MM.1S (cell line): Measurements from ENCODE around the gene TOMM40.

Source experiments
- DNase-seq: peaks from one replicate; pipeline ENCODE4 v3.0.0-alpha.2; 2015
- H2AFZ ChIP-seq: fragments of 300-600 bp; sonication (generic); 2 replicates; pipeline ENCODE4 v1.6.0; 2016; ENCODE audit warnings: antibody characterized with exemption, low read length
- H3F3A ChIP-seq: fragments of 300-600 bp; sonication (generic); 2 replicates; pipeline ENCODE4 v1.6.1; 2016; ENCODE audit warnings: mild to moderate bottlenecking, antibody characterized with exemption, low read length, moderate library complexity, mixed read lengths; ENCODE audit not compliant: insufficient read depth
- H3K27ac ChIP-seq: fragments of 300-600 bp; sonication (generic); 2 replicates; pipeline ENCODE4 v1.5.1; 2016; ENCODE audit warnings: mild to moderate bottlenecking, low read length
- H3K27me3 ChIP-seq: fragments of 300-600 bp; sonication (generic); replicated peaks from 2 replicates; pipeline ENCODE4 v1.6.0; 2016; ENCODE audit warnings: low read length; ENCODE audit not compliant: insufficient read depth
- H3K36me3 ChIP-seq: fragments of 300-600 bp; sonication (generic); replicated peaks from 2 replicates; pipeline ENCODE4 v1.6.1; 2016; ENCODE audit warnings: mild to moderate bottlenecking, low read length, mixed read lengths; ENCODE audit not compliant: insufficient read depth
- H3K4me1 ChIP-seq: fragments of 300-600 bp; sonication (generic); 2 replicates; pipeline ENCODE4 v1.6.1; 2016; ENCODE audit warnings: low read length, mixed read lengths
- H3K4me2 ChIP-seq: fragments of 300-600 bp; sonication (generic); 2 replicates; pipeline ENCODE4 v1.6.0; 2016; ENCODE audit warnings: low read depth, low read length
- H3K4me3 ChIP-seq: fragments of 300-600 bp; sonication (generic); 2 replicates; pipeline ENCODE4 v1.5.1; 2016; ENCODE audit warnings: low read length, mixed read lengths
- H3K79me2 ChIP-seq: fragments of 300-600 bp; sonication (generic); 2 replicates; pipeline ENCODE4 v1.6.1; 2016; ENCODE audit warnings: mixed run types, low read length, mixed read lengths
- H3K9ac ChIP-seq: fragments of 300-600 bp; sonication (generic); 2 replicates; pipeline ENCODE4 v1.6.1; 2016; ENCODE audit warnings: low read length, mixed read lengths
- H3K9me2 ChIP-seq: fragments of 300-600 bp; sonication (generic); replicated peaks from 2 replicates; pipeline ENCODE4 v1.6.1; 2016; ENCODE audit warnings: mild to moderate bottlenecking, low read length, mixed read lengths; ENCODE audit not compliant: insufficient read depth
- H3K9me3 ChIP-seq: fragments of 300-600 bp; sonication (generic); replicated peaks from 2 replicates; pipeline ENCODE4 v1.6.1; 2016; ENCODE audit warnings: mild to moderate bottlenecking, low read length, mixed read lengths; ENCODE audit not compliant: insufficient read depth
- H4K20me1 ChIP-seq: fragments of 300-600 bp; sonication (generic); 2 replicates; pipeline ENCODE4 v1.6.1; 2016; ENCODE audit warnings: mild to moderate bottlenecking, low read length, moderate library complexity, mixed read lengths; ENCODE audit not compliant: insufficient read depth
- CTCF ChIP-seq: fragments of 300-600 bp; sonication (generic); IDR thresholded peaks from 2 replicates; pipeline ENCODE4 v1.5.1; 2016; ENCODE audit warnings: antibody characterized with exemption, low read length, mixed read lengths
- EZH2 ChIP-seq: fragments of 300-600 bp; sonication (generic); optimal IDR thresholded peaks from 2 replicates; pipeline ENCODE3; 2017; ENCODE audit warnings: low read depth, mild to moderate bottlenecking, antibody characterized with exemption, low read length, mixed read lengths
- EZH2phosphoT487 ChIP-seq: fragments of 300-600 bp; sonication (generic); IDR thresholded peaks from 2 replicates; pipeline ENCODE4 v1.6.1; 2018; ENCODE audit warnings: antibody characterized with exemption, low read length

The TOMM40 gene

GRCh38 chr19:44863990-44864389, 27.1 kb upstream of the TOMM40 start:
- H3K36me3 ChIP-seq, result no peaks in the 10 kb centered on the region
- no peak for DNase-seq
- H3K9me3 ChIP-seq, result no peaks in the 10 kb centered on the region
- H3F3A ChIP-seq, result no peaks in the 10 kb centered on the region
- no peak overlapping the region for H3K4me2 ChIP-seq
- H4K20me1 ChIP-seq, result no peaks in the 10 kb centered on the region
- H3K27me3 ChIP-seq, result peaks cover 60% of the 10 kb centered on the region
- no peak overlapping the region for H2AFZ ChIP-seq
- no peaks in the 10 kb centered on the region for H3K9me2 ChIP-seq
- no peaks in the 10 kb centered on the region for H3K79me2 ChIP-seq
- no peak overlapping the region for H3K4me3 ChIP-seq
- no peak for TF ChIP-seq CTCF
- no peak for TF ChIP-seq EZH2phosphoT487
- no peak for TF ChIP-seq EZH2
- no peak overlapping the region for H3K27ac ChIP-seq
- no peaks in the 10 kb centered on the region for H3K4me1 ChIP-seq
- H3K9ac ChIP-seq, result no peak overlapping the region

DNA sequence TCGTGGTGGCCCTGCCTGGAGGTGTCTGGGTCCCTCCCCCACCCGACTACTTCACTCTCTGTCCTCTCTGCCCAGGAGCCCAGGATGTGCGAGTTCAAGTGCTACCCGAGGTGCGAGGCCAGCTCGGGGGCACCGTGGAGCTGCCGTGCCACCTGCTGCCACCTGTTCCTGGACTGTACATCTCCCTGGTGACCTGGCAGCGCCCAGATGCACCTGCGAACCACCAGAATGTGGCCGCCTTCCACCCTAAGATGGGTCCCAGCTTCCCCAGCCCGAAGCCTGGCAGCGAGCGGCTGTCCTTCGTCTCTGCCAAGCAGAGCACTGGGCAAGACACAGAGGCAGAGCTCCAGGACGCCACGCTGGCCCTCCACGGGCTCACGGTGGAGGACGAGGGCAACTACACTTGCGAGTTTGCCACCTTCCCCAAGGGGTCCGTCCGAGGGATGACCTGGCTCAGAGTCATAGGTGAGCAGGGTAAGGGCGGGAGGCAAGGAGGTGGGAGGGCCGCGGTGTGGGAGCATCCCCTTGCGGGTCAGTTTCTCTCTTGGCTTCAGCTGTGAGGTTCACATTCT, 25.8 kb upstream of the TOMM40 start:
- TF ChIP-seq CTCF (no peak), EZH2phosphoT487 (no peak), EZH2 (no peak)
- Histone ChIP-seq H3K9me2 (no peaks in the 10 kb centered on the region), H3F3A (no peaks in the 10 kb centered on the region), H3K4me1 (no peaks in the 10 kb centered on the region), H3K27me3 (peaks cover 71% of the 10 kb centered on the region), H2AFZ (no peak overlapping the region), H3K36me3 (no peaks in the 10 kb centered on the region), H3K9ac (no peak overlapping the region), H3K4me2 (no peak overlapping the region), H4K20me1 (no peaks in the 10 kb centered on the region), H3K79me2 (no peaks in the 10 kb centered on the region), H3K4me3 (no peak overlapping the region), H3K9me3 (no peaks in the 10 kb centered on the region), H3K27ac (no peak overlapping the region)
- no peak for DNase-seq

DNA sequence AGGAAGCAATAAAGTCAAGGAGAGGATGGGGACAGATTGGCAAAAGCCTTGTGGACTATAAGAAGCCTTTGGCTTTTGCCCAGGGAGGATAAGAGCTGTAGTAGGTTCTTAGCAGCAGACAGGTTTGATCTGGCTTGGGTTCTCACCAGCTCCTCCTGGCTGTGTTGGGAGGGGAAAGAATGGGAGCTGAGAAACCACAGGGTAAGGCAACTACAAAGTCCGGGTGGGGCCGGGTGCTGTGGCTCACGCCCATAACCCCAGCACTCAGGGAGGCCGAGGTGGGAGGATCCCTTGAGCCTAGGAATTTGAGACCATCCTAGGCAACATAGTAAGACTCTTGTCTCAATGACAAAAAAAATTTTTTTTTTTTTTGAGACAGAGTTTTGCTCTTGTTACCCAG, 24.4 kb upstream of the TOMM40 start:
- H3K9ac ChIP-seq, result no peak overlapping the region

More for the DNA sequence above, 24.4 kb upstream of the TOMM40 start:
- no peaks in the 10 kb centered on the region for H3K4me1 ChIP-seq
- H3K27ac ChIP-seq, result no peak overlapping the region
- no peaks in the 10 kb centered on the region for H3K9me2 ChIP-seq
- no peak for TF ChIP-seq EZH2phosphoT487
- TF ChIP-seq EZH2, result no peak
- TF ChIP-seq CTCF, result no peak
- no peak overlapping the region for H2AFZ ChIP-seq
- no peaks in the 10 kb centered on the region for H3K36me3 ChIP-seq
- H3K9me3 ChIP-seq, result no peaks in the 10 kb centered on the region
- H3F3A ChIP-seq, result no peaks in the 10 kb centered on the region
- DNase-seq, result no peak
- peaks cover 70% of the 10 kb centered on the region for H3K27me3 ChIP-seq
- H3K4me3 ChIP-seq, result no peak overlapping the region
- H3K79me2 ChIP-seq, result no peaks in the 10 kb centered on the region
- no peaks in the 10 kb centered on the region for H4K20me1 ChIP-seq
- no peak overlapping the region for H3K4me2 ChIP-seq
